Sigmoid colon (tissue), 7 donors: ENCODE data around the gene CSF3R. TPM values are rescaled to one million over a fixed set of nuclear protein-coding genes. Genes with fewer than 3 reads are reported as not detected.
"Not testable (repeated sequence)": the region's sequence is repeated elsewhere in the genome, so short reads cannot be mapped to it uniquely, and the experiment has no call there.

Experiments used
- DNase-seq: peaks from one replicate; pipeline ENCODE4 v3.0.0-alpha.2; 2019
- H3K27ac ChIP-seq, 4 donors: fragments of 200-600 bp; sonication (generic); one replicate each; pipeline ENCODE4 v1.5.1; 2016 to 2019; ENCODE audit warnings: mild to moderate bottlenecking in 1 of 4
- H3K27me3 ChIP-seq, 3 donors: fragments of 200-600 bp; sonication (generic); one replicate each; pipeline ENCODE4 v1.5.1; 2019; ENCODE audit warnings: mild to moderate bottlenecking in 1 of 3
- H3K36me3 ChIP-seq, 4 donors: fragments of 200-600 bp; sonication (generic); one replicate each; pipeline ENCODE4 v1.5.1; 2016 to 2019
- H3K4me1 ChIP-seq, 4 donors: fragments of 200-600 bp; sonication (generic); one replicate each; pipeline ENCODE4 v1.5.1; 2017 to 2019
- H3K4me3 ChIP-seq, 4 donors: fragments of 200-600 bp; sonication (generic); one replicate each; pipeline ENCODE4 v1.5.1; 2017 to 2019; ENCODE audit warnings: mild to moderate bottlenecking in 2 of 4, moderate library complexity in 1 of 4
- H3K9me3 ChIP-seq, 4 donors: fragments of 200-600 bp in 3 of 4; sonication (generic) in 3 of 4; one replicate each; pipeline versions ENCODE4 v1.5.1 to v1.6.1; 2013 to 2019
- EP300 ChIP-seq, 4 donors: sonication (generic); formaldehyde crosslinking; IDR thresholded peaks; one replicate each; pipeline ENCODE4 v1.6.1; 2017; ENCODE audit warnings: antibody characterized with exemption in 4 of 4
- POLR2A ChIP-seq, 2 donors: fragments of 450-650 bp; IDR thresholded peaks; one replicate each; pipeline ENCODE4 v1.6.1; 2016; ENCODE audit warnings: antibody characterized with exemption in 2 of 2, mild to moderate bottlenecking in 2 of 2, moderate library complexity in 2 of 2
- POLR2AphosphoS5 ChIP-seq, 4 donors: sonication (generic); formaldehyde crosslinking; IDR thresholded peaks; one replicate each; pipeline ENCODE4 v1.6.1; 2017; ENCODE audit warnings: antibody characterized with exemption in 4 of 4
- WGBS, 2 donors: extraction: QIAGEN DNeasy Blood & Tissue Kit; methylation state at CpG; one replicate each; pipeline ENCODE4 v1.1.7; 2013; 5-methylcytosine and 5-hydroxymethylcytosine counted together
- intact Hi-C: fragments of 100-400 bp; cut with DNase I; formaldehyde crosslinking; loops from one replicate; pipeline ENCODE4 v1.15.1; 2023
- polyA plus RNA-seq, 3 donors: library from polyadenylated mRNA; stranded (reverse); fragments of 200-250 nt; gene quantifications; one replicate each; pipeline ENCODE4 v1.2.3, GENCODE V29; 2013
- total RNA-seq, 4 donors: library from RNA; depleted of rRNA; stranded (reverse); fragments of >200 nt; gene quantifications; one replicate each; pipeline ENCODE4 v1.1.0, GENCODE V29; 2016
- TF ChIP-seq, protein P1 (sequence below), 4 experiments: fragments of 450-650 bp in 3 of 4; fragments of 200-600 bp in 1 of 4; IDR thresholded peaks; one replicate each; pipeline ENCODE4 v1.5.1; 2016 to 2019; ENCODE audit warnings: antibody characterized with exemption in 4 of 4, mild to moderate bottlenecking in 3 of 4, moderate library complexity in 2 of 4
- donor health status: healthy with polysubstance abuse.
- donor health status: Bipolar disorder and iron deficiency.
- donor health status: healthy.

The CSF3R gene
- total and polyA plus RNA-seq, 7 donors: 3.9 to 9.1 (median 7.5) TPM

DNA sequence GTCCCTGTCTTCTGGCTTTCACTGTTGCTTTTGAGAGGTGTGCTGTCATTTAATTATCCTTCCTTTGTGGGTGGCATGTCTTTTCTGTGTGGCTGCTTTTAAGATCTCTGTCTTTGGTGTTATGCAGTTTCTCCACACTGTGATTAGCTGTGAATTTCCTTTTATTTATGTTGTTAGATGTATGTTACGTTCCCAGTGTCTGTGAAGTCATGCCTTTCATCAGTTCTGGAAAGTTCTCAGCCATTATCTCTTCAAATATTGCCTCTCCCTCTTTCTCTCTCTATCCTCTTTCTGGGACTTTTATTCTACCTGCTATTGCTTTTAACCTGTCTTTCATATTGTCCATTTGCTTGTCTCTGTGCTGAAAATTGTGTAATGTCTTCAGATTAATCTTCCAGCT is 21.0 kb upstream of the CSF3R start:
- WGBS, 2 donors: 53 to 67% methylated on average over 1 of the region's 1 CpG
- Histone ChIP-seq H3K27ac (no peak overlapping the region), H3K9me3 (peaks cover 0 to 3% (median 0%) of the 10 kb centered on the region in 4 donors), H3K4me1 (no peaks in the 10 kb centered on the region), H3K27me3 (peaks cover 0 to 37% (median 17%) of the 10 kb centered on the region in 3 donors), H3K4me3 (no peak overlapping the region), H3K36me3 (no peaks in the 10 kb centered on the region)
- DNase-seq: no peak
- TF ChIP-seq EP300 (IDR thresholded peaks at IDR 0.05) (no peak), POLR2AphosphoS5 (IDR thresholded peaks at IDR 0.05) (no peak), POLR2A (IDR thresholded peaks at IDR 0.05) (no peak)
- TF ChIP-seq, protein P1, sequence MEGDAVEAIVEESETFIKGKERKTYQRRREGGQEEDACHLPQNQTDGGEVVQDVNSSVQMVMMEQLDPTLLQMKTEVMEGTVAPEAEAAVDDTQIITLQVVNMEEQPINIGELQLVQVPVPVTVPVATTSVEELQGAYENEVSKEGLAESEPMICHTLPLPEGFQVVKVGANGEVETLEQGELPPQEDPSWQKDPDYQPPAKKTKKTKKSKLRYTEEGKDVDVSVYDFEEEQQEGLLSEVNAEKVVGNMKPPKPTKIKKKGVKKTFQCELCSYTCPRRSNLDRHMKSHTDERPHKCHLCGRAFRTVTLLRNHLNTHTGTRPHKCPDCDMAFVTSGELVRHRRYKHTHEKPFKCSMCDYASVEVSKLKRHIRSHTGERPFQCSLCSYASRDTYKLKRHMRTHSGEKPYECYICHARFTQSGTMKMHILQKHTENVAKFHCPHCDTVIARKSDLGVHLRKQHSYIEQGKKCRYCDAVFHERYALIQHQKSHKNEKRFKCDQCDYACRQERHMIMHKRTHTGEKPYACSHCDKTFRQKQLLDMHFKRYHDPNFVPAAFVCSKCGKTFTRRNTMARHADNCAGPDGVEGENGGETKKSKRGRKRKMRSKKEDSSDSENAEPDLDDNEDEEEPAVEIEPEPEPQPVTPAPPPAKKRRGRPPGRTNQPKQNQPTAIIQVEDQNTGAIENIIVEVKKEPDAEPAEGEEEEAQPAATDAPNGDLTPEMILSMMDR (IDR thresholded peaks at IDR 0.05): no peak
- intact Hi-C loops: no loop called here

DNA sequence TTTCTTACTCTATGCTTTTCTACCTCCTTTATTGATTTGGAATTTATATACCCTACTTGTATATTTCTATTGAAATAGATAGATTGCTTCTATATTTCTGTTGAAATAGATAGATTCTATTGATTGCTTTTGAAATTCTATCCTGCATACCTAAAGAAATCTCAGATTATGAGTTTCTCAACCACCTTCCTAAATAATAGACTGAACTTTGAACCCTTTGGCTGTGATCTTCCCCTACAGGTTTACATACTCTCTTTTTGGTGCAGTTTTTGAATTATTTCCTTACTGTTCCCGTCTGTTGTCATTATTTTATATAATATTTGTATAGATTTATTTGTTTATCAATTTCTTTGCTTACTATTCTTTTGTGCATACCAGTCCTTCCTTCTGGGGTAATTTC is 20.4 kb upstream of the CSF3R start:
- Histone ChIP-seq H3K9me3 (peaks cover 0 to 3% (median 0%) of the 10 kb centered on the region in 4 donors), H3K36me3 (no peaks in the 10 kb centered on the region), H3K27ac (no peak overlapping the region), H3K4me1 (no peaks in the 10 kb centered on the region), H3K27me3 (peaks cover 0 to 37% (median 17%) of the 10 kb centered on the region in 3 donors), H3K4me3 (no peak overlapping the region)
- WGBS, 2 donors: 16 to 55% methylated on average over 1 of the region's 1 CpG
- TF ChIP-seq POLR2A (IDR thresholded peaks at IDR 0.05) (no peak), POLR2AphosphoS5 (IDR thresholded peaks at IDR 0.05) (no peak), EP300 (IDR thresholded peaks at IDR 0.05) (no peak)
- TF ChIP-seq, protein P1 (IDR thresholded peaks at IDR 0.05): no peak
- no peak for DNase-seq
- intact Hi-C loops: no loop called here

DNA sequence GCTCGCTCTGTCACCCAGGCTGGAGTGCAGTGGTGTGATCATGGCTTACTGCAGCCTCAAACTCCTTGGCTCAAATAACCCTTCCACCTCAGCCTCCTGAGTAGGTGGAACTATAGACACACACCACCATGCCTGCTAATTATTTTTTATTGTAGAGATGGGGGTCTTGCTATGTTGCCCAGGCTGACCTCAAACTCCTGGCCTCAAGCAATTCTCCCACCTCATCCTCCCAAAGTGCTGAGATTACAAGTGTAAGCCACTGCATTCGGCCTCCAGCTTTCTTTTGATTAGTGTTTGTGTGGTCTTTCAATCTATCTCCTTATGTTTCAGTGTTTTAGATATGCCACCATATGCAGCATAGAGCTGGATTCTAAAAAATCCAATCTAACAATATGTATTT is 19.9 kb upstream of the CSF3R start:
- H3K4me1 ChIP-seq: no peaks in the 10 kb centered on the region
- DNase-seq: peak; percentile 8
- intact Hi-C loops: no loop called here
- TF ChIP-seq, protein P1 (IDR thresholded peaks at IDR 0.05): no peak
- TF ChIP-seq POLR2A (IDR thresholded peaks at IDR 0.05): no peak
- no peak for TF ChIP-seq POLR2AphosphoS5 (IDR thresholded peaks at IDR 0.05)
- no peak for TF ChIP-seq EP300 (IDR thresholded peaks at IDR 0.05)
- no peak overlapping the region for H3K4me3 ChIP-seq
- no peak overlapping the region for H3K27ac ChIP-seq
- H3K27me3 ChIP-seq: peaks cover 0 to 35% (median 17%) of the 10 kb centered on the region in 3 donors
- peaks cover 0 to 3% (median 0%) of the 10 kb centered on the region in 4 donors for H3K9me3 ChIP-seq
- 88% methylated on average over 2 of the region's 2 CpGs for WGBS, 2 donors
- H3K36me3 ChIP-seq: no peaks in the 10 kb centered on the region

DNA sequence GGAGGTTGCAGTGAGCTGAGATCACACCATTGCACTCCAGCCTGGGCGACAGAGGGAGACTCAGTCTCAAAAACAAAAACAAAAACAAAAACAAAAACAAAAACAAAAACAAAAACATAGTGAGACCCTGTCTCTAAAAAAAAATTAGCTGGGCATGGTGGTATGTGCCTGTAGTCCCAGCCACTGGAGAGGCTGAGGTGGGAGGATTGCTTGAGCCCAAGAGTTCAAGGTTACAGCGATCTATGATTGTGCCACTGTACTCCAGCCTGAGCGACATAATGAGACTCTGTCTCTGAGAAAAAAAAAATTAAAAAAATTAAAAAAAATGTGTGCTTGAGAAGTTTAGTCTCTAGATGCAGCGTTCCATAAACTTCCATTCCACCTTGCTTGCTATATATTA is 19.2 kb upstream of the CSF3R start:
- WGBS, 2 donors: 84 to 88% methylated on average over 4 of the region's 4 CpGs
- peaks cover 0 to 28% (median 14%) of the 10 kb centered on the region in 3 donors for H3K27me3 ChIP-seq
- H3K27ac ChIP-seq, H3K36me3 ChIP-seq, H3K4me1 ChIP-seq, H3K4me3 ChIP-seq, intact Hi-C loops, H3K9me3 ChIP-seq: not testable (repeated sequence)
- DNase-seq: peak; percentile 14

DNA sequence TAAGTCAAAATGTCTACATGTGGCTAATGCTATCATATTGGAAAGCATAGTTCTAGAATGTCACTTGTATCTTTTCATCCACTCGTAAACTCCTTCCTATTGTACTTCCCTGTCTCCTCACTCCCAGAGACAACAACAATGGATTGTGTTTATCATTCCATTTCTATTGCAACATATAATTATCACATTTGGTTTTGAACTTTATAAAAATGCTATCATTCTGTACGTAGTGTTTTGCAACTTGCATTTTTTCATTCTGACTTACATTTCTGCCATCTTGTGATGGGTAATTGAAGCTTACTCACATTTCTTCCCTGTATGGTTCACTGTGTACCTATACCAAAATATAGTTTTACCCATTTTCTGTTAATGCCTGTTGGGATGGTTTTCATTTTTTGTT is 14.5 kb upstream of the CSF3R start:
- 79 to 91% methylated on average over 2 of the region's 2 CpGs for WGBS, 2 donors
- no peaks in the 10 kb centered on the region for H3K4me1 ChIP-seq
- DNase-seq: no peak
- no peaks in the 10 kb centered on the region for H3K9me3 ChIP-seq
- H3K27ac ChIP-seq: no peak overlapping the region
- intact Hi-C loops: no loop called here
- no peaks in the 10 kb centered on the region for H3K27me3 ChIP-seq
- no peaks in the 10 kb centered on the region for H3K36me3 ChIP-seq
- no peak overlapping the region for H3K4me3 ChIP-seq
- TF ChIP-seq POLR2A (IDR thresholded peaks at IDR 0.05) (no peak), EP300 (IDR thresholded peaks at IDR 0.05) (no peak), POLR2AphosphoS5 (IDR thresholded peaks at IDR 0.05) (no peak)
- TF ChIP-seq, protein P1 (IDR thresholded peaks at IDR 0.05): no peak
